Germinal center (tissue), 1 donor: Measurements from ENCODE around the gene PSME1.

ENCODE experiments used
- DNase-seq: peaks from one replicate; pipeline ENCODE4 v3.0.0; 2012; ENCODE audit warnings: mixed read lengths, low spot score

The PSME1 gene

DNA sequence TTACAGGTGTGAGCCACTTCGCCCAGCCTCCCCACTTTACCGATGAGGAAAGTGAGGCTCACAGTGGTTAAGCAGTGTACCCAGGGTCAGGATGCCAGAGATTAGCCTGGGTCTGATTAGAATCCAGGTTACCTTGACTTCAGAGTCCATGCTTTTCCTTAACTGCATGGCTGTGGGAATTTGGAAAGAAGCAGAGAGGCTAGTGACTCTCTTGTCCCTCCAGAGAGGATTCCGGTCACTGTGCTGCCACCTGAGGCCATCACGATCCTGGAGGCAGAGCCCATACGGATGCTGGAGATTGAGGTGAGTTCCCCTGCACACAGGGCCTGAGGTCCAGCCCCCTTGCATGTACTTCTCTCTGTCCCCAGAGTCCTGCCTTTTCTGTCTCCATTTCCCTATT is 40.6 kb downstream of the PSME1 start:
- DNase-seq = no peak

DNA sequence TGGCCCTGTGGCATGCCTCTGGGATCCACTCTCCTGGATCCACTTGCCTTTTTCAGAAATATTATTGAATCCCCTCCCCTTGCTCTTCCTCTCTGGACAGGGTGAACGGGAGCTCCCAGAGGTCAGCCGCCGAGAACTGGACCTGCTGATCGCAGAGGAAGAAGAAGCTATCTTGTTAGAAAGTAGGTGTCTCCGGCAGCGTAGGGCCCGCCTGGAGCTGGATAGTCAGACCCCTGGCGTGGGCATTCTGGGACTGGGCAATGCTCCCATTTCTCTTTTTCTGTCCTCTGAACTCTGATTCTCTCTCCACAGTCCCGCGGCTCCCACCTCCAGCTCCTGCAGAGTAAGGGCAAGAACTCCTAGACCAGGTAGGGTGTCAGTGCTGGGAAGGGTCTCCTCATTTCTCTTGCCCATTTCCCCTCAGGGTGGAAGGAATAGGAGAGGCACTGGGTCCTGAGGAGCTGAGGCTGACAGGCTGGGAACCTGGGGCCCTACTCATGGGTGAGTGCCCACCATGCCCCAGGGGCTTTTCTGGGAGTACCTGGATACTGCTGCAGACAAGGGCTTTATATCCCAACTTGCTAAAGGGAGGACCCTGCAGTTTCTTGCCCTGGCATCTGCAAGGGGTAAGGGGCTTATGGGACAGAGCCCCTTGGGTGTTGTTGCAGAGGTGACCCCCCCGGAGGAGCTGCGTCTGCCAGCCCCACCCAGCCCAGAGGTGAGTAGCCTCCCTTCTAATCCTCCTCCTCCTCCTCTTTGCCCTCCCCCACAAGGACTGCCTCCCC is 41.2 kb downstream of the PSME1 start:
- no peak for DNase-seq

DNA sequence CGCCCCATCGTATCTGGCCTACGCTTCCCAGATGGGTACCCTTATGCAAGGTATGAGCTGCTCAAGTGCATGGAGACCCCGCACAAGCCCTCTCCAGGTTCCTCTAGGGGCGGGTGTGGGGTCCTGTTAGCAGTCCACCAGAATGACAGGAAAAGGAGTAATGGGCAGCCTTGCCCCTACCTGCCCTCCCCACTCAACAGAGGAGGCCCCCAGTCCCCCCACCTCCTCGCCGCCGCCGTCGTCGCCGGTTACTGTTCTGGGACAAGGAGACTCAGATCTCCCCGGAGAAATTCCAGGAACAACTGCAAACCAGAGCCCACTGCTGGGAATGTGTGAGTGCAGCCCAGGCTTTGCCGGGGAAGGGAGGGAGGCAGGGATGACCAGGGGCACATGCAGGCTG is 41.9 kb downstream of the PSME1 start:
- no peak for DNase-seq

DNA sequence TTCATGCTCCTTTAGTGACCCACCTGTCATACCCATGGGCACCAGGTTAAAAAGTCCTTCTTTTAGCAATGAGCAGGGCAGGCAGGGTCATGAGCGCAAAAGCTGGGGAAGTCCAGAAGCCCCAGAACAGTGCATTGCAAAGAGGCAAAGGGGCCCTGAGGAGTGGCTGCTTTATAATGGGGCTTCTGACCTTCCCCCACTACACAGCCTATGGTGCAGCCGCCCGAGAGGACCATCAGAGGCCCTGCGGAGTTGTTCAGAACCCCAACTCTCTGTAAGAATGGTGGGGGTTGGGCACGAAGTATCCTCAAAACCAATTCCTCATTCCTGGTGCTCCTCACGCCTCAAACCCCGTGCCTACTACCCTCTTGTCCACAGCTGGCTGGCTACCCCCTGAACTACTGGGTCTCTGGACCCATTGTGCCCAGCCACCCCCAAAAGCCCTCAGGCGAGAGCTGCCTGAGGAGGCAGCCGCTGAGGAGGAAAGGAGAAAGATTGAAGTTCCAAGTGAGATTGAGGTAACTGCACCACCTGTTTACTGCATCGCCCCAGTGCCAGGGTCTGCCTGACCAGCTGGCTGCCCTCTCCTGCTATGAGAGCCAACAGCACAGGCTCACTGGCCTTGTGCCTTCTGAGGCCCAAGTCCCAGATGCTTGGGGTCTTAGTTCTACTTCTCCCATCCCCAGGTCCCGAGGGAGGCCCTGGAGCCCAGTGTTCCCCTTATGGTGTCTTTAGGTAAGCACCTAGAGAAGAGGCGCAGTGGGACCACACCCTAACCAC is 42.6 kb downstream of the PSME1 start:
- no peak for DNase-seq

DNA sequence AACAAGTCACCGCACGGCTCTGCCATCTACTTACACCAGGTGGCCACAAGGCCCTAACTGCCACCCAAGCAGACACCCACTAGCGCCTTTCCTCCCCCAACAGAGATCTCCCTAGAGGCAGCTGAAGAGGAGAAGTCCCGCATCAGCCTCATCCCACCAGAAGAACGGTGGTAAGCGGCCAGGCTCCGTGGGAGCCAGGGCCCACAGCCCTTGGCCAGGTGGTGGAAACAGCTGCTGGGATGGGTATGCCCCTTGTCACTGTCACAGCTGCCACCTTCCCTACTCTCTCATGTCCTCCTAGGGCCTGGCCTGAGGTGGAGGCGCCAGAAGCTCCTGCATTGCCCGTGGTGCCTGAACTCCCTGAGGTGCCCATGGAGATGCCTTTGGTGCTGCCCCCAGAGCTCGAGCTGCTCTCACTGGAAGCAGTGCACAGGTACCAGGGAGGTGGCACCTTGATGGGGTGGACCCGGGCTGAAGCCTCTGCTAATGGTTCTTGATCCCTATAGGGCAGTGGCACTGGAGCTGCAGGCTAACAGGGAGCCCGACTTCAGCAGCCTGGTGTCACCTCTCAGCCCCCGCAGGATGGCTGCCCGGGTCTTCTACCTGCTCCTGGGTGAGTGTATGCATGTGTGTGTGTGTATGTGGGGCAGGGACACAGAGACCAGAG is 43.4 kb downstream of the PSME1 start:
- no peak for DNase-seq

DNA sequence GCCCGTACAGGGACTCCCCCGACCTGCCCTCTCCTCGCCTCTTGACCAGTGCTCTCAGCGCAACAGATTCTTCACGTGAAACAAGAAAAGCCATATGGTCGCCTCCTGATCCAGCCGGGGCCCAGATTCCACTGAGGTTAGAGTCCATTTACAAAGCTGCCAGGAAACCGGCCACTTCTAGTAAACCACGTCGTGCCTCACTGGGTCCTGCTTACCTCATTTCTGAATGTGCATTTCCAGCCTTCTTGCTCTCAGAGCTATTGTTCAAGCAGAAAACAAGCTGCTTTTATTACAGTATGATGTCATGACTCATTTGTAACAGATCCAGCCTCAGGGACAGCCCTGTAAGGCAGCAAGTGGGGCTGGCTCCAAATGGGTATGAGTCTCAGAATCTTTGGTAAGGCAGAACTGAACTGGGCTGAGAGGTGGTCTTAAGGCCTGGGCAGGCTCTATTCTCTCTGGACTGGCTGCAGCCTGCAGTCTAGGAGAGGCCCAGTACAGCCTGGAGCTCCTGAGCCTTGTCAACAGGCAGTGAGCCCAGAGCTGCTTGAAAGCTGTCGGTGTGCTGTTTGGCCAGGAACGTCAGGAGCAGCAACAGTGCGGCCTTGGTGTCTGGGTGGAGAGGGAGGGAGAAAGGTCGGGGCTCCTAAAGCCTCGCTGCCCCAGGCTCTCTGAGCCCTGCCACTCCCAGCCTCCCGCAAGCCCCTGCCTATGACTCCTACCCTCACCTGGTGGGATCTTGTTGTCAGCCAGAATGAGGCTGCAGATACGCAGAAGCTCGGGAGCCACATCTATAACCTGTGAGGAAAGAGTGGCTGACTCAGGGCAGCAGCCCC is 44.2 kb downstream of the PSME1 start:
- DNase-seq = no peak

DNA sequence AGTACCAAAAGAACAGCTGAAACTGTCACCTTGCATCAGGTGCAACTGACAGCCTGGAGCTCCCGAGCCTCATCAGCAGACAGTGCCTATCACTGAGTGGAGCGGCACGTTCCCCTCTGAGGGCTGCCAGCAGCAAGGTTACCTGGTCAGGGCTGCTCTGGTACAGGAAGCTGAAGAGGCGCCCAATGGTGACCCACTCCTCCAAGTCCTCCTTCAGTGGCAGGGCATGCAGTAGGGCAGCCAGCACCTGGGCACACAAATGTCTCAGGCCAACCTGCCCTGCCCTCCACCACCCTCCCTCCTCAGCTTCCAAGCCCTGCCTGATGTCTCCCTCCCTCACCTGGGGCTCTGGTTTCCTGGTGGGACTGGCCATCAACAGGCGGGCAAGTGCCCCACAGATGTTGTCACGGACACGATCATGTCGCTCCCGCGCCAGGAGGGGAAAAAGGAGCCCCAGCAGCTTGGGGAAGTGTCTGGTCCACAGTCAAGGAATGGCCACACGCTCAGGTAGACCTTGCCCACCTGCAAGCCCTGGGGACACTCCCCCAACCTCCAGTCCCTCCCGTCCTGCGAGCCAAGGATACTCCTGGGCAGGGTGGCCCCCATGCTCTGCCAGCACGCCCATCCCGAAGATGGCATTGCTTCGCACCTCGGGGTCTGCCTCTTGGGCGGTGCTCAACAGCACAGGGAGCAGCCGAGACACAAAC is 45.5 kb downstream of the PSME1 start:
- no peak for DNase-seq

DNA sequence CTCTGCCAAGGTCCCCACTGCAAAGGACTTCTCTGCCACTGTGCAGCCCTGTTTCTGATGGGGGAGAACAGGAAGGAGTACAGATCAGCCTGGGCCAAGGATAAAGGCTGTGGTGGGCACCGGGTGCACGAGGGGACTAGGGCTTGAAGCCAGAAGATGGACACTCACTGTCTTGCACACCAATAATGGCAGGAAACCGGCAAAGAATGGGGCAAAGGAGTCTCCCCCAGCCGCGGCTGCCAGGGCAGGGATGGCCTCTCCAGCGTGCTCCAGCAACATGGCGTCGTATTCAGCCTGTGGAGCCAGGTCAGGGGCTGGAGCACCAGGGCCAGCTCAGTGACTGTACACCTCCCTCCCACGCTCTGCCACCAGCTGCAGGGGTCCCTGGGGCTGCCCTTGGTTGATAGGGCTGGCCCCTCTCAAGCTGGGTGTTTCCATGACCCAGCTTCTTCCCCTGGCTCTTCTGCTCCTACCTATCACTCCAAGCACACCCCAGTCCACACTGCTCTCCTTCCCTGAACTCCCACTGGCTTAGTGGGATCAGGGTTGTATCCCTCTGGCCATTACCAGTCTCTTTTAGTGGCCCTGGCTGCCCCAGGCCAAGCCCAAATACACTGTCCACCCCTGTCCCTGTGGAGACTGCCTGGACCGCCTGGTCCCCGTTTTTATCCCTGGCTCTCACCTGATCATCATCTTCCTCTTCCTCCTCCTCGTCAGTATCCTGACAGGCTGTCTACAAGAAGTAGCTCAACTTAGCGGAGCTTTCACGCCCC is 46.3 kb downstream of the PSME1 start:
- DNase-seq = no peak

DNA sequence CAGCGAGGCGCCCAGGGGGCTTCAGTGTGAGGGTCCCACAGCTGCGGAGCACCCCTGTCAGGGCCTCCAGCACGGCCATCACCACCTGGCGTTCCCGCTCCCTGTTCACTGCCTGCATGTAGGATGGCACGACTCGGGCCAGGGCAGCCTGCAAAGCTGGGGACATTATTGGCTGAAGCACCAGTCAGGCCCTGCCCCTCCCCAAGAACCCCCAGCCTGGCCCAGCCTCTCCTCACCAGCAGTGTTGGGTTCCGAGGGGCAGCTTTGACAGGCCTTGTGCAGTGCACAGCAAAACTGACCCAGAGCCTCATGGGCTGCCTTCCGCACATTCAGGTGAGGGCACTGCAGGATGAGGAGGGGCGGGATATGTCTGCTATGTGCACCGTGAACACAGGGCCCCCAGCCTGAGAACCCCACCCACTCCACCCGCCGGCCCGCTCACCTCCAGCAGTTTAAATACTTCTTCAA is 47.1 kb downstream of the PSME1 start:
- no peak for DNase-seq

DNA sequence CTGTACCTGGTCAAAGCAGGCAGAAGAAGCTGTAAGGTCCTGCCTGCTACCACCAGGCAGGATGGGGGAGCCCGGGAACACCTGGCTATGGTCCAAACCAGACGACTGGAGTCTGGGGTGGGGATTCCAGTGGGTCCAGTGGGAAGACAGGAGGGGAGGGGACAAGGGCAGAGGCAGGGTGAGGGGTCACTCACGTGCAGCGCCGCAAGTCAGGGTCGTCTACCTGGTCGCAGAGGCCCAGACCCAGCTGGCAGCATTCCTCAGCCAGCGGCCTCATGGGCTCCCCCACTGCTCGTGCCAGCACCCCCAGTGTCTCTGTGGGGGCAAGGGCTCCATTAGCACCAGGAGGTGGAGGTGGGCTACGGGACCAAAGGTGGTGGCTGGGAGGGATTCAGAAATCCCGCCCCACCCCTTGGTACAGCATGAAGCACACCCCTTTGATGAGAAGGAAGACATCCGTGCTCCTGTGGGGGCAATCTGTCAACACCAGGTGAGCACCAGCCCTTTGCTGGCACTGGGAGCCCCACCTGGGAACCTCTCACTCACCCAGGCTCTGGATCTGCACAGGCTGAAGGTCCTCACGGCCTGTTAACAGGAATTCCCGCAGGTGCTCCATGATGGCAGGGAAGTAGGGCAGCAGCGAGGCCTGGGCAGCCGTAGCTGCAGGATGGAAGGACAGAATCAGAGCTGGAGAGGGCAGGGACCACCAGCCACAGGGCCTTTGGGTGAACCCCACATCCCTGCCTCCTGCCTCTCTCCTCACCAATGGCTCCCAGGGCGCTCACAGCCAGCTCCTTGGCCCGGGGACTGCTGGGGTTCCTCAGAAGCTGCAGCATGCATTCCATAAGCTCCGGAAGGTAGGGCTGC is 48.3 kb downstream of the PSME1 start:
- no peak for DNase-seq

DNA sequence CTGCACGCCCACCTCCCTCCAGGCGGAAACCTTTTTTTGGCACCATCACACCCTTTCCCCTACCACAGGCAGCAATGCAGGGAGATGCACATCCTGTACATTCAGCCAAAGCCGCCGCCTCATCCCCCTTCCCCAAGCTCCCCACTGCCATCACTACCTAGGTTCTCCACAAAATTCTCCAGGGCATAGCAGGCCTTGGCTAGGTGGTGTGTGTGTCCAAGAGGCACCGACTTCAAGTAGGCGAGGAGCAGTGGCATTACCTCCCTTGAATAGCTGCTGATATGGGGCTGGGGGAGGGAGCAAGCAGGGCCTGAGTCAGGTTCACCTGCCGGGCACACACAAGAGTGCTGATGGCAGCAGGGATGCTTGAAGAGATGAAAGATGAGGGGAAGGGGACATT is 49.0 kb downstream of the PSME1 start:
- DNase-seq = no peak

DNA sequence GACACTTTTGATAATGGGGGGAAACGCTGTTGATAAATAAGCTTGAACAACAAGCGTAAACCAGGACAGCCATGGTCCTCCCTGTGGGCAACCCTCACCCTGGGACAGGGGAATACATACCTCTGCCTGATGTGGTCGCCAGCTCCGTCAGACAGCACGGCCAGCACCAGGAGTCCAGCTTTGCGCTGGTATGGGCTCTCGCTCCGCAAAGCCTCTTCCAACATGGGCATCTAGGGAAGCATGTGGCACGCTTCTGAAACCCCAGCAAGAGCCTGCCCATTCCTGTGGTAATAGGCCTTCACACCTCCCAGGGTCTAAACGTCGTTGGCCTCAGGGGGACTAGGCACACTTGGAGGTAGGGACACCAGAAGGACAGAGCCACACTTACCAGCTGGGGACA is 49.7 kb downstream of the PSME1 start:
- DNase-seq = no peak

DNA sequence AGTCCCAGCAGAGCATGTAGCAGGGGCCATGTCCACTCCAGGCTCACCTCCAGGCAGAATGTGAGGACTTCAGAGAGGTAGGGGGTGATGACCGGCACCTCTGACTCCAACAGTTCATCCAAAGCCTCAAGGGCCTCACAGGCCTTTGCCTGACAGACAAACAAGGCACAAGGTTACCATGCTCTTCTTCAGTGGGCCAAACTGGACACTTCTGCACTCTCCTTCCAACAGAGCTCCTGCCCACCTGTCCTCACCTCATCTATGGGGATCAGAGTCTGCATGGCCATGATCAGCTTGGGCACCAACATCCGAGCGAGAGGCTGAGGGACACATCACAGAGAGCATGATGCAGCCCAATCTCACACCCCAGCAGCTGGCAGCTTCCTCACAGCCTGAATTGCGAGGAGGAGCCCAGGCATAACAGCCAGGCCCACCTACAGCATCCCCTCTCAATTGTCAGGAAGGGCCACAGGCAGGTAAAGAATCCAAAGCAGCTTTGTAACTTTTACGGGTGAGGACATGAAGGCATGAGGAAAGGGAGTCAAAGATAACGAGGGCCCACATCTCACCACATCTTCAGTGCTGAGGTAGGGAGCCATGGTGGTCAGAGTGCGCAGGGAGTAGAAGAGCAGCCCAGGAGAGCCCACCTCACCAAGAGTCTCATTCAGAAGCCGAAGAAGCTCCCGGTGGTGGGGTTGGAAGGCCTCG is 51.0 kb downstream of the PSME1 start:
- no peak for DNase-seq

DNA sequence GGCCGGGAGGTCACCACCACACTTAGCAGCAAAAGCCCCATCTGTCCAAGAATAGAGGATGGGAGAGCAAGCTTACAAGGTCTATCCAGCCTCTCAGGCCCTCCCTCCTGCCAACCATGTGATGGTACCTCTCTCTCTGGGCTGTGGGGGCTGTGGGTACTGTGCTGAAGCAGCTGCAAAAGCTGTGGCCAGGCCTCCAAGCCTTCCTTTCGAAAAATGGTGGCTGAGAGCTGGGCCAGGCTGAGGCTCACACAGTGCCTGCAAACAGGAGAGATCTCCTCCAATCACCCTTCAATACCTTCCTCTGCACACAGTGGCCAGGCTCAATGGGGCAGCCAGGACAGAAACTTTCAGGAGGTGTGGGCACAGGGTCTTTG is 51.5 kb downstream of the PSME1 start:
- no peak for DNase-seq
